ENCODE data around the gene ECHDC3. TPM values are rescaled to one million over a fixed set of nuclear protein-coding genes. Genes with fewer than 3 reads are reported as not detected.

ECHDC3 gene
- total RNA-seq, 2 donors from 2014 or later: 24.1 to 153 TPM

DNA sequence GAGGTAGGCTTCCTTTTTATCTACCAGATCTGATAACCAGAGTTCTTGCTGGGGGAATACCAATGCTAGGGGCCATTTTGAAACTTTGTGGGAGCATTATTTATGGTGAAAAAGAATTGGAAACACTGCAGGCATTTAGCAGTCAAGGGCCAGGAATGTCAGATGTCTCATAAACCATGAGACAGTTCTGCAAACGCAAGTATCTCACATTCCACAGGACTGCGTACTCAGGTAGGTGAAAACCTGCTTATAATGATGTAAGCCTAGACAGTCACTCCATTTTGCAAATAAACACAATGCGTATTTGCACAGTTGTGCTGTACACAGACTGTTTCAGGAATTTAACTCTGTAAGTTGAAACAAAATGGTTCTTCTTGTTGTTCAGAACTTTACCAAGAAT lies 33.9 kb downstream of the ECHDC3 start:
- Histone ChIP-seq H3K27ac (no peak overlapping the region), H3K36me3 (replicated peaks in 1 of 2; ENCODE audit: insufficient read depth in 1 of 2, low read depth in 2 of 2) (no peaks in the 10 kb centered on the region), H3K27me3 (no peaks in the 10 kb centered on the region), H3K4me1 (no peaks in the 10 kb centered on the region), H3K4me3 (no peak overlapping the region), H3K9me3 (no peaks in the 10 kb centered on the region)
- 49 to 56% methylated on average over 3 of the region's 3 CpGs for WGBS, 2 donors
- no peak for ATAC-seq
- intact Hi-C loops (cut with DNase I): no loop called here
- DNase-seq: no peak
- TF ChIP-seq POLR2A (IDR thresholded peaks at IDR 0.05): no peak
- no peak for TF ChIP-seq CTCF (IDR thresholded peaks at IDR 0.05)

DNA sequence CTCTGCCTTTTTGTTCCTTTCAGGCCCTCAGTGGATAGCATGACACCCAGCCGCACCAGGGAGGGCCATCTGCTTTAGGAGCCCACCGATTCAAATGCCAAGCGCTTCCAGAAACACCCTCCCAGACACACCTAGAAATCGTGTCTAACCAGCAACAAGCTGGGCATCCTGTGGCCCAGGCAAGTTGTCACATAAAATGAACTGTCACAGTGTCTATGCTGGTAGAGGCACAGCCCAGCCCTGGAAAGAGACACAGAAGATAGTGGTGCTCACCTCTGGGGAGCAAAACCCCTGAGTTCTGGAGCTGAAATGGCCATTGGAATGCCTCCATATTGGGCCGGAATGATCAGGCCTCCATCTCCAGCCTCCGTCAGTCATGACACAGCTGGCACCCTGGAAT lies 38.9 kb downstream of the ECHDC3 start:
- Histone ChIP-seq H3K9me3 (no peaks in the 10 kb centered on the region), H3K27me3 (no peaks in the 10 kb centered on the region), H3K36me3 (replicated peaks in 1 of 2; ENCODE audit: insufficient read depth in 1 of 2, low read depth in 2 of 2) (no peaks in the 10 kb centered on the region), H3K4me3 (no peak overlapping the region), H3K27ac (no peak overlapping the region), H3K4me1 (no peaks in the 10 kb centered on the region)
- 75 to 92% methylated on average over 3 to 6 of the region's 6 CpGs for WGBS, 2 donors
- DNase-seq (no peak), ATAC-seq (no peak)
- intact Hi-C loops (cut with DNase I): no loop called here
- TF ChIP-seq POLR2A (IDR thresholded peaks at IDR 0.05) (no peak), CTCF (IDR thresholded peaks at IDR 0.05) (no peak)

- intact Hi-C loops (cut with DNase I): no loop called here
- Histone ChIP-seq H3K36me3 (replicated peaks in 1 of 2; ENCODE audit: insufficient read depth in 1 of 2, low read depth in 2 of 2) (no peaks in the 10 kb centered on the region), H3K4me3 (no peak overlapping the region), H3K4me1 (no peaks in the 10 kb centered on the region), H3K9me3 (no peaks in the 10 kb centered on the region), H3K27me3 (no peaks in the 10 kb centered on the region), H3K27ac (no peak overlapping the region)
- TF ChIP-seq CTCF (IDR thresholded peaks at IDR 0.05): peak; percentile 52 to 87 (median 77)
- TF ChIP-seq POLR2A (IDR thresholded peaks at IDR 0.05): no peak
- WGBS, 2 donors: 41% methylated on average over 14 to 18 of the region's 18 CpGs
- DNase-seq (peak in 1 of 4 donors; percentile 33), ATAC-seq (peak; percentile 79)
These were observed 40.8 kb downstream of the ECHDC3 start for GRCh38 chr10:11782793-11783557.

DNA sequence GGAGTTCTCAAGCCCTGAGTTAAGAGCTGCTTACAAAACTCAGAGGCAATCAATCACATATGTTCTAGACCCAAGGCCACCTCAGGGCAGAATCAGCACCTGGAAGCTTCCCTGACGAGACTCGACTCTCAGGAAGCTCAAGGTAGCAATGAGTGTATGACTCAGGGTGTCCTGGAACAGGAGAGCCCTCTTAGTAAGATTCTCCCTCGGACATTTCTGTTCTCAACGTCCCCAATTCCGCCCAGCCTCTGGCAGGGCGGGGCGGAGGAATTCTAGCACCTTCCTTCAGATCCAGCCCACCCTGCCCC lies 41.3 kb downstream of the ECHDC3 start:
- WGBS, 2 donors: 65 to 66% methylated on average over 6 to 7 of the region's 7 CpGs
- H3K4me1 ChIP-seq: no peaks in the 10 kb centered on the region
- ATAC-seq (peak; percentile 42), DNase-seq (peak in 3 of 4 donors; percentile 23 to 39 (median 33))
- H3K27ac ChIP-seq: no peak overlapping the region
- no peak for TF ChIP-seq POLR2A (IDR thresholded peaks at IDR 0.05)
- no peak for TF ChIP-seq CTCF (IDR thresholded peaks at IDR 0.05)
- H3K9me3 ChIP-seq: no peaks in the 10 kb centered on the region
- intact Hi-C loops (cut with DNase I): no loop called here
- no peak overlapping the region for H3K4me3 ChIP-seq
- H3K36me3 ChIP-seq (replicated peaks in 1 of 2; ENCODE audit: insufficient read depth in 1 of 2, low read depth in 2 of 2): no peaks in the 10 kb centered on the region
- H3K27me3 ChIP-seq: no peaks in the 10 kb centered on the region

- H3K27me3 ChIP-seq: no peaks in the 10 kb centered on the region
- H3K36me3 ChIP-seq (replicated peaks in 1 of 2; ENCODE audit: insufficient read depth in 1 of 2, low read depth in 2 of 2): no peaks in the 10 kb centered on the region
- no peaks in the 10 kb centered on the region for H3K4me1 ChIP-seq
- H3K4me3 ChIP-seq: no peak overlapping the region
- no peak for ATAC-seq
- intact Hi-C loops (cut with DNase I): loop anchor here (5.0 kb wide), 1 partner anchor 195 kb away; no protein-coding TSS in a partner anchor
- TF ChIP-seq POLR2A (IDR thresholded peaks at IDR 0.05) (no peak), CTCF (IDR thresholded peaks at IDR 0.05) (no peak)
- no peak overlapping the region for H3K27ac ChIP-seq
- no peaks in the 10 kb centered on the region for H3K9me3 ChIP-seq
- WGBS, 2 donors: 80 to 82% methylated on average over 7 to 9 of the region's 9 CpGs
- no peak for DNase-seq
These were observed 45.2 kb downstream of the ECHDC3 start for GRCh38 chr10:11787374-11787773.
